NCI-H1105 (cell line): ENCODE measurements around the gene PPP1R1A.

ENCODE experiments used
- DNase-seq: peaks from one replicate; lab custom pipeline; 2025; lab: John Stamatoyannopoulos, UW

Gene PPP1R1A

GRCh38 chr12:54535474-54535873, 53.0 kb downstream of the PPP1R1A start:
- DNase-seq, result no peak

DNA sequence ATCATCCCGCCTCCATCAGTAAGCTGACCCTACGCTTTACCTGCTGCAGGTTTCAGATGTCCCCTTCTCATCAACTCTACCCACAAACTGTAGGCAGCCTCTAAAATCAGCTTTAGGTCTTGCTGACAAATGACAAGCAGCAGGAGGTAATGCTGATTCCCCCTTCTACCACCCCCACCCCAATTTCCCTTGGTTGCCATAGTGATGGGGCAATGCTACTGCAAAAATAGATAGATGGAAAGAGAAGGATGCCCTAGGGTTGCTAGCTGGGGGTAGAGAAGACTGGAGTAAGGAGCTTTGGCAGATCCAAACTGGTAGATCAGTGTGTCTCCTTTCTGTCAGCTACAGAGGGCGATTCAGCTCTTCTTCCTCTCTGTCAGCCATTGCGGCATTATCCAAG, 58.9 kb downstream of the PPP1R1A start:
- no peak for DNase-seq
